Right ventricle myocardium inferior (tissue), 1 donor: ENCODE data around the gene RELN. TPM values are rescaled to one million over a fixed set of nuclear protein-coding genes. Genes with fewer than 3 reads are reported as not detected.

Experiments
- ATAC-seq: fragments of 200-7000 bp; cut with Tn5 transposase; one replicate; pipeline ENCODE4 v1.9.1; 2020; ENCODE audit warnings: mild to moderate bottlenecking, moderate library complexity
- DNase-seq: peaks from one replicate; pipeline ENCODE4 v3.0.0; 2021; ENCODE audit errors: missing footprints
- intact Hi-C: fragments of 100-400 bp; cut with DNase I; formaldehyde crosslinking; loops from one replicate; pipeline ENCODE4 v1.11.0; 2022
- total RNA-seq: library from RNA; stranded (reverse); fragmentation: NEBNext Ultra II Directional; extraction: Animal tissue kit (Norgen Biotek cat#: 25700); gene quantifications from one replicate; pipeline ENCODE4 v1.2.1, GENCODE V29; 2021
- donor health status: DM: no; HTN: yes; CAD: no; lungs with severe emphysema.

The RELN gene
- total RNA-seq, 1 donor from 2014 or later: 0.62 TPM

- ATAC-seq (no peak), DNase-seq (no peak)
- intact Hi-C loops: no loop called here
These were observed 303.8 kb downstream of the RELN start for GRCh38 chr7:103685646-103686045.

GRCh38 chr7:103683348-103683747 lies 306.1 kb downstream of the RELN start:
- DNase-seq: no peak
- intact Hi-C loops: no loop called here
- no peak for ATAC-seq

DNA sequence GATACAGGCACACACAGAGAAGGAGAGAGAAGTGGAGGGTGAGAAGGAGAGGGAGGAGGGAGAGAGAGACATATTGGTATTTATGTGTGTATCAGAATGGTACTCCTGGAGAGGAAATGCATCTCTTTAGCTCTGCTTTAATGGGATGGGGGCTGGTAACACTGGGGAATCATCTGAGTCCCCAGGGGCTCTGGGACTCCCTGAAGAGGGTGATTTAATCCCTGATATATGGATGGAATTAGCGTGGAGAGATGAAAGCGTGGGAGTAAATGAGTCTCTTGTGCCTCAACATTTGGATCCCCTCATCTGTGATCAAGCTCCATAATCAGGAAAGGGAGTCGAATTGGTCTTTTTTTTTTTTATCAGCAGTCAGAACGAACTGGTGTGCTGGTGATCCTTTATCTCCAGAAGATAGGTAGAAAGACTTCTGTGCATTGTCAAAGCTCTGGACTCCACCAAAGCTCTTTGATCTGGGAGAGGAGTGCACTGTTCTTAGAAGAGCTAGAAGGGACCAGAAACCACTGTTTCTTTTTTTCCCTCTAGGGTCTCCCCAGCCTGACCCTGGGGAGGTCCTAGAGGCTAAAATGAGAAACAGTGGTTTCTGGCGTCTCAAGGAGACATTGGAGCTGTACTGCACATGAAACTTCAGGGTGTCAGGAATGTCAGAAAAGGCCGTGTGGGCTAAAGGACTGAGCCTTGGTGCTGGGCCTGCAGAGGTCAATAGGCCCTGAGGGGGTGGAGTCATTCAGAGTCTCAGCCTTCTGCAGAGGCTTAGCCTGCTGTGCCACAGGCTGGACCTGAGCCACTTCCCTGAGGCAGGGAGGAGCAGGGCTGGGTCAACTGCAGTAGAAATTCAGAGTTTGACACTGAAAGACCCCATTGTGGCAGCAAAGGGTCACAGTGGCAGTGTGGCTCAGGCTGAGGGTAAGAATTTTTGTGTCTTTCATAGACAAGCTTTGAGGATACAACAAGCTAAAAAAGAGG lies 309.0 kb downstream of the RELN start:
- ATAC-seq (no peak), DNase-seq (peak; percentile 35)
- intact Hi-C loops: no loop called here

GRCh38 chr7:103679151-103680132 lies 310.0 kb downstream of the RELN start:
- intact Hi-C loops: no loop called here
- no peak for ATAC-seq
- DNase-seq: no peak

GRCh38 chr7:103668279-103668941 lies 321.0 kb downstream of the RELN start:
- ATAC-seq (no peak), DNase-seq (no peak)
- intact Hi-C loops: no loop called here

DNA sequence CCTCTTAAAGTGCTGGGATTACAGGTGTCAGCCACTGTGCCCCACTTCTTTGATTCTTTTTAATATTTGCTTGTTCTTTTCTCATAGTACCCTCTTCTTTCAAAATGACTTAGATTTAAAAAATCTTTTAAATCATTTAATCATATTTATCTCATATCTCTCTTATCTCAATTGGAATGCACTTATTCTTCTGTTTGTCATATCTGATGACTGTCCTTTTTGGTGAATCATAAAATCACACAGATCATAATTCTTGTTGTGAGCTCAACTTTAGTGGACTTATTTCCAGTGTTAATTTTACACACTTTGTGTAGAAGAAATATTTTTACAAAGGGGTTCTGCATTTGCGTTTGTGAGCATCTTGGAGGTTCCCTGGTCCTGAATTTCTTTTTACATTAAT lies 323.1 kb downstream of the RELN start:
- DNase-seq (no peak), ATAC-seq (no peak)
- intact Hi-C loops: no loop called here

DNA sequence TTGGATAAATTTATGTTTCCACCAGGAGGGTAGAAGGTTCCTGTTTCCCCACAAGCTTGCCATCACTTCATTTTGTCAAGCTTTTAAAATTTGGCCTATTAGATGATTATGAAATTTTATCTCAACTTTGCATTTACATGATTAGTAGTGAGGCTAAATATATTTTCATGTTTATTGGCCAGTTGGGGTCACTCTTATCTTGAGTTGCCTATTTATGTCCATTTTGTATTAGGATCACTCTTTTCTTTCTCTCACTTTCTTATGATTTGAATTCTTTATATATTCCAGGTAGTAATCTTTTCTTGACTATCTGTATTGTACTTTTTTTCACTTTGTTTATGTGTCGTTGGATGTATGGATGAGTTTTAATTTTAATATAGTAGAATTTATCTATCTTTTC lies 324.9 kb downstream of the RELN start:
- DNase-seq: no peak
- no peak for ATAC-seq
- intact Hi-C loops: no loop called here

GRCh38 chr7:103660455-103661371 lies 328.7 kb downstream of the RELN start:
- ATAC-seq (no peak), DNase-seq (no peak)
- intact Hi-C loops: no loop called here

GRCh38 chr7:103658055-103659005 lies 331.1 kb downstream of the RELN start:
- no peak for ATAC-seq
- intact Hi-C loops: no loop called here
- no peak for DNase-seq

- DNase-seq (no peak), ATAC-seq (no peak)
- intact Hi-C loops: no loop called here
These were observed 332.0 kb downstream of the RELN start for GRCh38 chr7:103657474-103657894.

DNA sequence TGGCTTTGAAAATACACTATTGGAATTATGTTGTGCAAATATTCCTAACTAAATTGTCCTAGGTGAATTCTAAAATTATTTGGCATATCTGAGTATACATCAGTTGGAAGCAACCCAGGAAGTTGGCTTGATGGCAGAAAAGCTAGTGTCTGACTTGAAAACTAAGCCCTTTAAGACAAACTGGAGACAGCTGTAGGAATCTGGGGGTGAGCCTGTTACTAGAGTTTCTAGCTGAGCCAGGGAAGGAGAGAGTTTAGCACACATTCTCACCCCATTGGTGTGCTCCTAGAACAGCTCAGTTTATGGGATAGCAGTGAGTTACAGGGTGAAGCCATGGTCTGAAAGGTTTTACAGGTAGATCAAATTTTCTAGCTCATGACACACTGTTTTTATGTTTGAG lies 333.2 kb downstream of the RELN start:
- intact Hi-C loops: no loop called here
- DNase-seq (no peak), ATAC-seq (no peak)

- no peak for DNase-seq
- intact Hi-C loops: no loop called here
- no peak for ATAC-seq
These were observed 337.7 kb downstream of the RELN start for GRCh38 chr7:103651593-103652377.

DNA sequence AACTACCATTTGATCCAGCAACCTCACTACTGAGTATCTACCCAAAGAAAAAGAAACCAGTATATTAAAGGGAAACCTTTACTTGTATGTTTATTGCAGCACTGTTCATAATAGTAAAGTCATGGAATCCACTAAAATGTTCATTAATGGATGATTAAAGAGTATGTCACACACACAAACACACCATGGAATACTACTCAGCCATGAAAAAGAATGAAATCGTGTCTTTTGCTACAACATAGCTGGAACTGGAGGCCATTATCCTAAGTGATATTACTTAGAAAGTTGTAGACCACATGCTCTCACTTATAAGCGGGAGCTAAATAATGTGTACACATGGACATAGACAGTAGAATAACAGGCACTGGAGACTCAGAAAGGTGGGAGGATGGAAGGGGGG lies 340.4 kb downstream of the RELN start:
- intact Hi-C loops: no loop called here
- DNase-seq: no peak
- no peak for ATAC-seq

GRCh38 chr7:103648135-103648534 lies 341.3 kb downstream of the RELN start:
- intact Hi-C loops: no loop called here
- DNase-seq: no peak
- no peak for ATAC-seq

GRCh38 chr7:103644319-103644718 lies 345.1 kb downstream of the RELN start:
- intact Hi-C loops: no loop called here
- no peak for DNase-seq
- no peak for ATAC-seq
